ENCODE data around the gene ABCA10. TPM values are rescaled to one million over a fixed set of nuclear protein-coding genes. Genes with fewer than 3 reads are reported as not detected.

Gene ABCA10
- total RNA-seq, 2 donors from 2014 or later = 1.3 to 2.1 TPM

DNA sequence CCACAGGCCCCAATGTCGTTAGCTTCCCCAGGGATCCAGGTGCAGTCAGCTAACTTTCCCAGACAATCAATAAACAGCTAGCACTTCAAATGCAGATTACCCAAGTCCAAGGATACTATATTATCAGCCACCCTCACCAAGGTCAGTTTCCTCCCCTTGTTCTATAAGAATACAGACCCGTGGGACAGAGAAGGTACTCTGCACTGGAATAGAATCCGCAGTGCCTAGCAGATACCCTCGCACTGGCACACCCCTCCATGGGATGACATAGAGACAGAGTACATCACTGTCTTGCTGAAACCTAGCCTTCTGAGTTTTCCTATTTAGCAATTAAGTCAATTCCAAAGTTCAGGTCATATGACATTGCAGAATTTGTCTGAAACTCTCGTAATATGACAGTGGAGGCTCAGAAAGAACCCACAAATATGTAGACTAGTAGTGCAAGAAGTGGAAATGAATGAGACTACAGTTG is 40.0 kb upstream of the ABCA10 start:
- no peak overlapping the region for H3K27ac ChIP-seq
- DNase-seq (ENCODE audit: low spot score) = no peak
- TF ChIP-seq, protein P1, sequence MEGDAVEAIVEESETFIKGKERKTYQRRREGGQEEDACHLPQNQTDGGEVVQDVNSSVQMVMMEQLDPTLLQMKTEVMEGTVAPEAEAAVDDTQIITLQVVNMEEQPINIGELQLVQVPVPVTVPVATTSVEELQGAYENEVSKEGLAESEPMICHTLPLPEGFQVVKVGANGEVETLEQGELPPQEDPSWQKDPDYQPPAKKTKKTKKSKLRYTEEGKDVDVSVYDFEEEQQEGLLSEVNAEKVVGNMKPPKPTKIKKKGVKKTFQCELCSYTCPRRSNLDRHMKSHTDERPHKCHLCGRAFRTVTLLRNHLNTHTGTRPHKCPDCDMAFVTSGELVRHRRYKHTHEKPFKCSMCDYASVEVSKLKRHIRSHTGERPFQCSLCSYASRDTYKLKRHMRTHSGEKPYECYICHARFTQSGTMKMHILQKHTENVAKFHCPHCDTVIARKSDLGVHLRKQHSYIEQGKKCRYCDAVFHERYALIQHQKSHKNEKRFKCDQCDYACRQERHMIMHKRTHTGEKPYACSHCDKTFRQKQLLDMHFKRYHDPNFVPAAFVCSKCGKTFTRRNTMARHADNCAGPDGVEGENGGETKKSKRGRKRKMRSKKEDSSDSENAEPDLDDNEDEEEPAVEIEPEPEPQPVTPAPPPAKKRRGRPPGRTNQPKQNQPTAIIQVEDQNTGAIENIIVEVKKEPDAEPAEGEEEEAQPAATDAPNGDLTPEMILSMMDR (IDR thresholded peaks at IDR 0.05) = no peak
- no peak overlapping the region for H3K4me3 ChIP-seq
- no peaks in the 10 kb centered on the region for H3K27me3 ChIP-seq
- no peaks in the 10 kb centered on the region for H3K9me3 ChIP-seq
- H3K4me1 ChIP-seq = no peaks in the 10 kb centered on the region
- H3K36me3 ChIP-seq = no peaks in the 10 kb centered on the region

DNA sequence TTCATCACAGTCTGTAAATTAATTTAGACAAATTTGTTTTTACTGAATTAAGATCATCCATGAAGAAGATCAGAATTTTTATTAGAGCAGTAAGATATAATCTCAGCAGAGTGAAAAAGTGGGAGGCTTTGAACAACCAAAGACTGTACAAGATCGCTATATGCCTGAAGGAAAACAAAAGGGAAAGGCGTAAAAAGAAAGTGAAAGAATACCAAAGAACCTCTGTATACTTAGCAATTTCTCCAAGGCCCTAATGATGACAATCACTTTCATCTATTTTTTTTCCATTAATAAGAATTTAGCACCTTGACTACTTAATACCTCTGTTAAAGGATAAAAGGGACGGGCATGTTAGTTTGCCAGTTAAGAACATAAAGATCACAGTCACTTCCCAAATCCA is 38.6 kb upstream of the ABCA10 start:
- no peak overlapping the region for H3K4me3 ChIP-seq
- no peaks in the 10 kb centered on the region for H3K4me1 ChIP-seq
- no peak for DNase-seq (ENCODE audit: low spot score)
- TF ChIP-seq, protein P1 (IDR thresholded peaks at IDR 0.05) = no peak
- no peaks in the 10 kb centered on the region for H3K9me3 ChIP-seq
- no peaks in the 10 kb centered on the region for H3K36me3 ChIP-seq
- no peaks in the 10 kb centered on the region for H3K27me3 ChIP-seq
- H3K27ac ChIP-seq = no peak overlapping the region

DNA sequence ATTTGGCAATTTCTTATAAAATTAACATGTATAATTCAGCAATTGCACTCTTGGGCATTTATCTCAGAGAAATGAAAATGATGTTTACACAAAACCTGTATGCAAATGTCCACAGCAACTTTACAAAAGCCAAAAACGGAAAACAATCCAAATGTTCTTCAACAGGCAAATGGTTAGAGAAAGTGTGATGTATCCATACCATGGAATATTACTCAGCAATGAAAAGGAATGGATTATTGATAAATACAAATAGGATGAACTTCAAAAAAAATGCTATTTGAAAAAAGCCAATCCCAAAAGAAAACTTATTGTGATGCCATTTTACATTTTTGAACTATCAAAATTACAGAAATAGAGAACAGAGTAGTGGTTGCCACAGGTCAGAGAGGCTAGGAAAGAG is 37.2 kb upstream of the ABCA10 start:
- TF ChIP-seq, protein P1 (IDR thresholded peaks at IDR 0.05) = no peak
- no peaks in the 10 kb centered on the region for H3K27me3 ChIP-seq
- H3K9me3 ChIP-seq = no peaks in the 10 kb centered on the region
- H3K4me3 ChIP-seq = no peak overlapping the region
- H3K4me1 ChIP-seq = no peaks in the 10 kb centered on the region
- H3K36me3 ChIP-seq = no peaks in the 10 kb centered on the region
- no peak overlapping the region for H3K27ac ChIP-seq
- no peak for DNase-seq (ENCODE audit: low spot score)

DNA sequence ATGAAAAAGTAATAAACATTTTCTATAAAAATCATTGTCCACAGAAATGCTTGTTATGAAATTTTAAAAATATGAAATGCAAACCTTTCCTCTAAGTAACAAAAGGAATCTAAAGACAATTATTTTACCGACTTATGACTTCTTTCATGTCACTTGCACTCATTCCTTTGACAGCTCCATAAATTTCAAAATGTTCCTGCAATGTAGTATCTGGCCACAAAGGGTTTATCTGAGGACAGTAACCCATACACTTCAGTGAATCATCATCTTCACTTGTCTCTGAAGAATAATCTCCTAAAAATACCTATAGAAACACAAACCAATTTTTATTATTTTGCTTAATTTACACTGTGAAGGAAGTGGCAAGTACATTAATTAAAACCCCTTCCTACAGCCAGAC is 25.6 kb upstream of the ABCA10 start:
- TF ChIP-seq, protein P1 (IDR thresholded peaks at IDR 0.05) = no peak
- H3K36me3 ChIP-seq = peaks cover 6% of the 10 kb centered on the region
- H3K4me3 ChIP-seq = no peak overlapping the region
- no peaks in the 10 kb centered on the region for H3K4me1 ChIP-seq
- H3K27me3 ChIP-seq = no peaks in the 10 kb centered on the region
- no peak overlapping the region for H3K27ac ChIP-seq
- H3K9me3 ChIP-seq = no peaks in the 10 kb centered on the region
- DNase-seq (ENCODE audit: low spot score) = no peak

DNA sequence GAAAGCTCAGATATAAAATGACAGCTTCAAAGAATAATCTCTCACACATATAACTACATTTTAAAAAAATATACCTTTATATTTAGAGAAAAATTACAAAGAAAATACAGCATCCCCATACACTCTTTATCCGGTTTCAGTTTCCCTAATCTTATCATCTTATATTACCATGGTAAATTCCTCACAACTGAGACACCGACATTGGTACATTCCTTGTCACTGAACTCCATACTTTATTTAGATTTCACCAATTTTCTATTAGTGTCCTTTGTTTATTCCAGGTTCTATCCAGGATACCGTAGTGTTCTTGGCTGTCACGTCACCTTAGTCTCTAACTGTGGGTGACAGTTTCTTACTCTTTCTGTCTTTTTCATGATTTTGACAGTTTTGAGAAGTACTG is 22.0 kb upstream of the ABCA10 start:
- Histone ChIP-seq H3K27ac (no peak overlapping the region), H3K27me3 (no peaks in the 10 kb centered on the region), H3K4me1 (no peaks in the 10 kb centered on the region), H3K36me3 (peaks cover 6% of the 10 kb centered on the region), H3K4me3 (no peak overlapping the region), H3K9me3 (no peaks in the 10 kb centered on the region)
- TF ChIP-seq, protein P1 (IDR thresholded peaks at IDR 0.05) = no peak
- DNase-seq (ENCODE audit: low spot score) = no peak

DNA sequence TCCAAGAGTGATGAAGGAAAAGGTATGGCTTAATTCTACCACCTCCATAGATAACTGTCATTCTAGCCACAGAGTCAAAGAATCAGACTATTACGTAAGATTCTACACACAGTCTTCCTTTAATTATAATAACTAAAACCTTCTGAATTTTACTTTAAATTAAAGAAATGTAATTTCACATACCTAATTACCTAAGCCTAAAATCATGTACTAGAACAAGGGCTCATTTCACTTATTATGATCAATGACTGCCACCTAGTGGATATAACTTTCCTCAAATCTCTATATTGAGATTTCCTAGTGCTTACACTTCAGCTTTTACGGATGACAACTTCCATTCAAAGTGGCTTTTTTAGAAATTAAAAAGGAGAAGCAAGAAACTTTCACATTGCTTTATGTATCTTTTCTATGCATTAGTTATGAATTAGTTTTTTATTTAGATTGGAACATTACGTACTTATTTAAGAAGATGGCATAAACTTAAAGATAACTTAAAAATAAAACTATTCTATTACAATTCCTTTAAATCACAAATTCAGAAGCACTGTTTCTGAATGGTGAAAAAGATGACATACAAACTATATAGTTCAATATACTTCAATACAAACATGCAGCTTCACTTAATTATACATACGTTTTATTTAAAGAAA is 18.2 kb upstream of the ABCA10 start:
- no peaks in the 10 kb centered on the region for H3K9me3 ChIP-seq
- TF ChIP-seq, protein P1 (IDR thresholded peaks at IDR 0.05) = peak; percentile 45 to 70
- DNase-seq (ENCODE audit: low spot score) = no peak
- no peaks in the 10 kb centered on the region for H3K4me1 ChIP-seq
- no peaks in the 10 kb centered on the region for H3K27me3 ChIP-seq
- no peak overlapping the region for H3K4me3 ChIP-seq
- no peaks in the 10 kb centered on the region for H3K36me3 ChIP-seq
- H3K27ac ChIP-seq = no peak overlapping the region

Data from right atrium auricular region (tissue), 2 donors.